Neural cell (in vitro differentiated cells): ENCODE measurements around the gene IL1RAPL2. TPM values are rescaled to one million over a fixed set of nuclear protein-coding genes. Genes with fewer than 3 reads are reported as not detected.

Experiments
- H2AFZ ChIP-seq: fragments of 200-600, 300-800 bp; sonication (generic), shearing (Covaris generic); 2 replicates; pipeline ENCODE4 v1.6.0; 2014; ENCODE audit warnings: low read depth, mild to moderate bottlenecking, antibody characterized with exemption, low read length, moderate library complexity
- H3F3A ChIP-seq: fragments of 200-600 bp; shearing (Covaris generic); 2 replicates; pipeline ENCODE4 v1.6.1; 2016; ENCODE audit warnings: mild to moderate bottlenecking, moderate library complexity, mixed read lengths, antibody characterized with exemption, low read length; ENCODE audit not compliant: insufficient read depth, poor library complexity, severe bottlenecking
- H3K27ac ChIP-seq: fragments of 200-600, 300-800 bp; sonication (generic), shearing (Covaris generic); 2 replicates; pipeline ENCODE4 v1.5.1; 2014; ENCODE audit warnings: mild to moderate bottlenecking, low read length, moderate library complexity
- H3K27me3 ChIP-seq: fragments of 300-800, 200-600 bp; sonication (generic), shearing (Covaris generic); 2 replicates; pipeline ENCODE4 v1.6.0; 2014; ENCODE audit warnings: mild to moderate bottlenecking, low read depth, low read length, moderate library complexity; ENCODE audit not compliant: insufficient read depth
- H3K36me3 ChIP-seq: fragments of 300-800, 200-600 bp; sonication (generic), shearing (Covaris generic); 2 replicates; pipeline ENCODE4 v1.5.1; 2014; ENCODE audit warnings: mild to moderate bottlenecking, antibody characterized with exemption, low read length, moderate library complexity; ENCODE audit not compliant: insufficient read depth
- H3K4me2 ChIP-seq: fragments of 300-800, 200-600 bp; sonication (generic), shearing (Covaris generic); 2 replicates; pipeline ENCODE4 v1.6.0; 2014; ENCODE audit warnings: mild to moderate bottlenecking, low read length
- H3K4me3 ChIP-seq: fragments of 300-800, 200-600 bp; sonication (generic), shearing (Covaris generic); 2 replicates; pipeline ENCODE4 v1.5.1; 2014; ENCODE audit warnings: mild to moderate bottlenecking, low read length, moderate library complexity
- H3K79me2 ChIP-seq: fragments of 200-600 bp; shearing (Covaris generic); replicated peaks from 2 replicates; pipeline ENCODE4 v1.6.0; 2014; ENCODE audit warnings: mild to moderate bottlenecking, low read length, moderate library complexity; ENCODE audit not compliant: insufficient read depth
- H3K9ac ChIP-seq: fragments of 300-800, 200-600 bp; sonication (generic), shearing (Covaris generic); 2 replicates; pipeline ENCODE4 v1.6.1; 2016; ENCODE audit warnings: mild to moderate bottlenecking, low read length, mixed read lengths
- H3K9me2 ChIP-seq: fragments of 200-600 bp; shearing (Covaris generic); 2 replicates; pipeline ENCODE4 v1.6.1; 2016; ENCODE audit warnings: mild to moderate bottlenecking, low read length, mixed read lengths; ENCODE audit not compliant: insufficient read depth
- H3K9me3 ChIP-seq: fragments of 200-600, 300-800 bp; sonication (generic), shearing (Covaris generic); 2 replicates; pipeline ENCODE4 v1.6.1; 2016; ENCODE audit warnings: mild to moderate bottlenecking, mixed run types, low read length, moderate library complexity, mixed read lengths
- H4K20me1 ChIP-seq: fragments of 200-600 bp; shearing (Covaris generic); 2 replicates; pipeline ENCODE4 v1.6.1; 2016; ENCODE audit warnings: mild to moderate bottlenecking, mixed run types; ENCODE audit not compliant: insufficient read depth
- CTCF ChIP-seq: fragments of 450-650 bp; IDR thresholded peaks from 2 replicates; pipeline ENCODE4 v1.5.1; 2014; ENCODE audit warnings: antibody characterized with exemption, mild to moderate bottlenecking, moderate library complexity; ENCODE audit not compliant: poor library complexity, severe bottlenecking
- EP300 ChIP-seq: fragments of 450-650 bp; conservative IDR thresholded peaks from 2 replicates; pipeline ENCODE4 v1.6.1; 2014; ENCODE audit warnings: antibody characterized with exemption, mild to moderate bottlenecking, moderate library complexity; ENCODE audit not compliant: poor library complexity, severe bottlenecking
- EZH2 ChIP-seq: fragments of 200-600, 300-800 bp; shearing (Covaris generic), sonication (generic); IDR thresholded peaks from 2 replicates; pipeline ENCODE4 v1.6.1; 2014; ENCODE audit warnings: antibody characterized with exemption, low read length, borderline replicate concordance, mild to moderate bottlenecking; ENCODE audit not compliant: insufficient read depth, poor library complexity, severe bottlenecking
- MXI1 ChIP-seq: fragments of 450-650 bp; conservative IDR thresholded peaks from 2 replicates; pipeline ENCODE4 v1.6.1; 2014; ENCODE audit warnings: antibody characterized with exemption, mild to moderate bottlenecking; ENCODE audit not compliant: poor library complexity, severe bottlenecking
- POLR2AphosphoS5 ChIP-seq: IDR thresholded peaks from 2 replicates; pipeline ENCODE4 v1.6.1; 2012
- RAD21 ChIP-seq: fragments of 450-650 bp; conservative IDR thresholded peaks from 2 replicates; pipeline ENCODE4 v1.6.1; 2014; ENCODE audit warnings: antibody characterized with exemption, mild to moderate bottlenecking, moderate library complexity
- REST ChIP-seq: IDR thresholded peaks from 2 replicates; pipeline ENCODE4 v1.6.1; 2012; ENCODE audit warnings: borderline replicate concordance
- SMC3 ChIP-seq: fragments of 450-650 bp; conservative IDR thresholded peaks from 2 replicates; pipeline ENCODE4 v1.6.1; 2014; ENCODE audit warnings: antibody characterized with exemption, mild to moderate bottlenecking, moderate library complexity; ENCODE audit not compliant: poor library complexity
- TAF1 ChIP-seq: IDR thresholded peaks from 2 replicates; pipeline ENCODE4 v1.6.1; 2012; ENCODE audit warnings: low read depth
- polyA plus RNA-seq: library from polyadenylated mRNA; depleted of rRNA; stranded (reverse); fragments of >200 nt; gene quantifications from 2 replicates; pipeline ENCODE4 v1.2.3, GENCODE V29; 2014
- small RNA-seq, 3 experiments: library from RNA; depleted of rRNA; stranded (forward); fragments of <200 nt; gene quantifications; one replicate each; pipeline ENCODE3, GENCODE V24; 2012

Gene IL1RAPL2
- polyA plus RNA-seq, 1 donor from 2014 or later = not detected

- Histone ChIP-seq H3K9me2 (no peaks in the 10 kb centered on the region), H3K27ac (no peak overlapping the region), H3K9ac (no peak overlapping the region), H3K4me3 (no peak overlapping the region), H2AFZ (no peak overlapping the region), H3F3A (no peaks in the 10 kb centered on the region), H3K36me3 (no peaks in the 10 kb centered on the region), H3K79me2 (no peaks in the 10 kb centered on the region), H4K20me1 (no peaks in the 10 kb centered on the region), H3K9me3 (no peaks in the 10 kb centered on the region), H3K27me3 (peaks cover 15% of the 10 kb centered on the region), H3K4me2 (no peak overlapping the region)
- TF ChIP-seq RAD21 = no peak
- no peak for TF ChIP-seq REST
- TF ChIP-seq MXI1 = no peak
- TF ChIP-seq TAF1 = no peak
- no peak for TF ChIP-seq SMC3
- TF ChIP-seq EZH2 = no peak
- TF ChIP-seq EP300 = no peak
- no peak for TF ChIP-seq POLR2AphosphoS5
- no peak for TF ChIP-seq CTCF
Observed at GRCh38 chrX:105816517-105816916, 1250.5 kb downstream of the IL1RAPL2 start.

Small RNAs within 50 kb of the gene (small RNA-seq; reads per million reads assigned to genes)
- 0 to 0.16 (median 0) reads per million in 3 experiments for gene RNU6-207P
